H1 (cell line): Measurements from ENCODE around the gene VPS9D1. TPM values are rescaled to one million over a fixed set of nuclear protein-coding genes. Genes with fewer than 3 reads are reported as not detected.

ENCODE experiments used
- CTCF ChIA-PET: fragments of 300-600 bp; sonication (Branson Sonifier 250); formaldehyde crosslinking; loops from one replicate; lab custom pipeline; 2021; ENCODE audit not compliant: partially characterized antibody; lab: Charles Lee
- POLR2A ChIA-PET: fragments of 300-600 bp; sonication (Branson Sonifier 250); formaldehyde crosslinking; loops from one replicate; lab custom pipeline; 2021; ENCODE audit warnings: inconsistent platforms; ENCODE audit not compliant: partially characterized antibody; lab: Charles Lee
- DNase-seq, 2 experiments: peaks; one replicate each; pipeline versions ENCODE4 v3.0.0 to v3.0.0-alpha.2; 2010 to 2022; ENCODE audit warnings: low spot score in 2 of 2, low read depth in 1 of 2, mixed read lengths in 1 of 2
- FAIRE-seq: peaks from 2 replicates; lab custom pipeline; 2011; peaks lifted over from hg19 to GRCh38; lab: Jason Lieb, UNC
- H2AFZ ChIP-seq: 2 replicates; pipeline ENCODE4 v1.8.1; 2012; ENCODE audit warnings: low read length, inconsistent platforms
- H2AK5ac ChIP-seq: 2 replicates; pipeline ENCODE4 v1.6.1; 2013; ENCODE audit warnings: low read depth, low read length
- H2BK120ac ChIP-seq: replicated peaks from 2 replicates; pipeline ENCODE3; 2013; ENCODE audit warnings: low read depth, low read length, inconsistent platforms
- H2BK12ac ChIP-seq: 2 replicates; pipeline ENCODE4 v1.6.1; 2013; ENCODE audit warnings: low read depth, low read length
- H2BK15ac ChIP-seq: 2 replicates; pipeline ENCODE4 v1.6.1; 2013; ENCODE audit warnings: low read length
- H2BK20ac ChIP-seq: 2 replicates; pipeline ENCODE4 v1.6.1; 2013; ENCODE audit warnings: low read length
- H2BK5ac ChIP-seq: 2 replicates; pipeline ENCODE4 v1.6.1; 2013; ENCODE audit warnings: low read depth, low read length
- H3K14ac ChIP-seq: 2 replicates; pipeline ENCODE4 v1.6.1; 2013; ENCODE audit warnings: inconsistent platforms; ENCODE audit not compliant: insufficient read length
- H3K18ac ChIP-seq: 2 replicates; pipeline ENCODE4 v1.6.1; 2013; ENCODE audit warnings: low read length; ENCODE audit errors: extremely low read depth
- H3K23ac ChIP-seq: 2 replicates; pipeline ENCODE4 v1.6.1; 2013; ENCODE audit warnings: inconsistent platforms; ENCODE audit not compliant: insufficient read length
- H3K23me2 ChIP-seq: 2 replicates; pipeline ENCODE4 v1.6.1; 2013; ENCODE audit warnings: low read depth, low read length
- H3K27ac ChIP-seq: 2 replicates; pipeline ENCODE4 v1.6.1; 2011; ENCODE audit warnings: low read depth, low read length, inconsistent platforms
- H3K27me3 ChIP-seq, 4 experiments: replicated peaks in 1 of 4; 1 replicate in 1 of 4; 2 replicates in 3 of 4; pipeline versions ENCODE4 v1.6.1 to v1.8.1; 2011 to 2013; ENCODE audit warnings: low read length in 3 of 4, mild to moderate bottlenecking in 3 of 4, inconsistent platforms in 2 of 4, mixed read lengths in 2 of 4, moderate library complexity in 1 of 4; ENCODE audit not compliant: control insufficient read depth in 3 of 4, insufficient read depth in 3 of 4; ENCODE audit errors: extremely low read depth in 1 of 4
- H3K36me3 ChIP-seq, 4 experiments: 2 replicates each; pipeline versions ENCODE4 v1.6.1 to v1.8.1; 2011 to 2013; ENCODE audit warnings: mild to moderate bottlenecking in 4 of 4, low read length in 3 of 4, moderate library complexity in 2 of 4, control low read depth in 1 of 4, inconsistent platforms in 1 of 4; ENCODE audit not compliant: insufficient read depth in 4 of 4, control insufficient read depth in 2 of 4
- H3K4ac ChIP-seq: replicated peaks from 2 replicates; pipeline ENCODE3; 2013; ENCODE audit warnings: low read length, low read depth, mixed read lengths, inconsistent platforms; ENCODE audit not compliant: insufficient read length
- H3K4me1 ChIP-seq, 4 experiments: replicated peaks in 1 of 4; 1 replicate in 1 of 4; 2 replicates in 3 of 4; pipeline versions ENCODE4 v1.6.1 to v1.8.1; 2011 to 2013; ENCODE audit warnings: low read length in 3 of 4, inconsistent platforms in 2 of 4, mixed read lengths in 1 of 4; ENCODE audit not compliant: insufficient read depth in 4 of 4, control insufficient read depth in 3 of 4
- H3K4me2 ChIP-seq, 2 experiments: 2 replicates each; pipeline versions ENCODE4 v1.6.1 to v1.8.1; 2011 to 2013; ENCODE audit warnings: low read depth in 2 of 2, low read length in 2 of 2, control low read depth in 1 of 2, inconsistent platforms in 1 of 2, mild to moderate bottlenecking in 1 of 2; ENCODE audit not compliant: insufficient read depth in 1 of 2
- H3K4me3 ChIP-seq, 4 experiments: fragments of 200-600, 300-600 bp in 1 of 4; sonication (generic), shearing (Covaris generic), sonication (Bioruptor Twin) in 1 of 4; 2 replicates each; pipeline versions ENCODE4 v1.5.1 to v1.8.1; 2011 to 2016; ENCODE audit warnings: low read length in 4 of 4, low read depth in 3 of 4, control low read depth in 2 of 4, inconsistent platforms in 2 of 4, mild to moderate bottlenecking in 2 of 4, mixed read lengths in 1 of 4, moderate library complexity in 1 of 4; ENCODE audit not compliant: insufficient read depth in 2 of 4; ENCODE audit errors: extremely low read depth in 1 of 4
- H3K56ac ChIP-seq: replicated peaks from 2 replicates; pipeline ENCODE3; 2013; ENCODE audit warnings: low read depth, mild to moderate bottlenecking, mixed read lengths, low read length, inconsistent platforms; ENCODE audit not compliant: insufficient read length
- H3K79me1 ChIP-seq: 2 replicates; pipeline ENCODE4 v1.6.1; 2013; ENCODE audit warnings: low read depth, low read length, control low read depth
- H3K79me2 ChIP-seq, 2 experiments: 2 replicates each; pipeline versions ENCODE4 v1.6.1 to v1.8.1; 2012 to 2013; ENCODE audit warnings: low read length in 2 of 2, mild to moderate bottlenecking in 2 of 2, inconsistent platforms in 1 of 2; ENCODE audit not compliant: insufficient read depth in 2 of 2, control insufficient read depth in 1 of 2
- H3K9ac ChIP-seq, 4 experiments: replicated peaks in 1 of 4; 1 replicate in 1 of 4; 2 replicates in 3 of 4; pipeline versions ENCODE4 v1.6.1 to v1.8.1; 2011 to 2013; ENCODE audit warnings: low read depth in 3 of 4, low read length in 3 of 4, control low read depth in 2 of 4, mild to moderate bottlenecking in 2 of 4, moderate library complexity in 2 of 4, inconsistent platforms in 1 of 4; ENCODE audit errors: extremely low read depth in 1 of 4
- H3K9me3 ChIP-seq, 2 experiments: 2 replicates each; pipeline versions ENCODE4 v1.6.1 to v1.8.1; 2012 to 2013; ENCODE audit warnings: mild to moderate bottlenecking in 2 of 2, moderate library complexity in 2 of 2, control low read depth in 1 of 2, inconsistent platforms in 1 of 2, low read depth in 1 of 2, low read length in 1 of 2, mixed read lengths in 1 of 2; ENCODE audit not compliant: insufficient read depth in 2 of 2
- H4K20me1 ChIP-seq, 2 experiments: replicated peaks in 1 of 2; 2 replicates each; pipeline versions ENCODE3 to v1.8.1; 2011 to 2013; ENCODE audit warnings: inconsistent platforms in 2 of 2, low read length in 2 of 2, mild to moderate bottlenecking in 1 of 2; ENCODE audit not compliant: insufficient read depth in 2 of 2, control insufficient read depth in 1 of 2
- H4K5ac ChIP-seq: 2 replicates; pipeline ENCODE4 v1.6.1; 2013; ENCODE audit warnings: low read length, low read depth, mixed read lengths, inconsistent platforms; ENCODE audit not compliant: insufficient read length
- H4K8ac ChIP-seq: 2 replicates; pipeline ENCODE4 v1.8.0; 2013; ENCODE audit warnings: mild to moderate bottlenecking, moderate library complexity, low read length, inconsistent platforms; ENCODE audit not compliant: insufficient read depth; ENCODE audit errors: extremely low read depth
- H4K91ac ChIP-seq: replicated peaks from 2 replicates; pipeline ENCODE3; 2013; ENCODE audit warnings: low read length, mixed read lengths, inconsistent platforms; ENCODE audit not compliant: insufficient read length
- CBX5 ChIP-seq: fragments of 300-800, 300-1000 bp; sonication (generic); IDR thresholded peaks from 2 replicates; pipeline ENCODE4 v1.7.1; 2016; ENCODE audit warnings: antibody characterized with exemption, low read length, low read depth
- KDM4A ChIP-seq: IDR thresholded peaks from one replicate; pipeline ENCODE4 v1.7.1; 2012; ENCODE audit warnings: low read depth, mild to moderate bottlenecking, moderate library complexity, low read length, inconsistent platforms; ENCODE audit not compliant: severe bottlenecking
- PHF8 ChIP-seq: fragments of 200-600 bp; sonication (generic); conservative IDR thresholded peaks from 2 replicates; pipeline ENCODE4 v1.7.1; 2012; ENCODE audit warnings: low read depth, mild to moderate bottlenecking, inconsistent platforms, low read length, moderate library complexity
- POLR2AphosphoS5 ChIP-seq: IDR thresholded peaks from 2 replicates; pipeline ENCODE4 v1.6.1; 2011; ENCODE audit warnings: low read depth, low read length
- POU5F1 ChIP-seq: IDR thresholded peaks from 2 replicates; pipeline ENCODE4 v1.6.1; 2011; ENCODE audit warnings: low read depth, mild to moderate bottlenecking, low read length, moderate library complexity
- SIN3A ChIP-seq, 2 experiments: IDR thresholded peaks in 1 of 2; conservative IDR thresholded peaks in 1 of 2; 2 replicates each; pipeline ENCODE4 v1.6.1; 2011 to 2012; ENCODE audit warnings: low read length in 2 of 2, improper control_type of control experiment in 1 of 2, low read depth in 1 of 2, mild to moderate bottlenecking in 1 of 2
- SRF ChIP-seq: IDR thresholded peaks from 2 replicates; pipeline ENCODE4 v1.6.1; 2011; ENCODE audit warnings: mild to moderate bottlenecking, low read depth, low read length, moderate library complexity
- WGBS, 2 experiments: shearing (Covaris generic) in 1 of 2; methylation state at CpG; one replicate each; pipeline versions ENCODE4 v1.1.6 to v1.1.7; 2013 to 2015; ENCODE audit warnings: low lambda C conversion rate in 2 of 2, mixed read lengths in 2 of 2, inconsistent platforms in 1 of 2, low coverage in 1 of 2, missing lambda C conversion rate in 1 of 2; ENCODE audit not compliant: insufficient replicate concordance in 2 of 2, insufficient coverage in 1 of 2, insufficient read length in 1 of 2; ENCODE audit errors: extremely low coverage in 1 of 2, missing lambda C conversion rate in 1 of 2; 5-methylcytosine and 5-hydroxymethylcytosine counted together
- polyA plus RNA-seq, 7 experiments: library from polyadenylated mRNA; depleted of rRNA in 3 of 7; stranded (reverse) in 5 of 7; unstranded in 2 of 7; fragments of >200 nt in 5 of 7; fragments of 200-250 nt in 2 of 7; gene quantifications; 1 replicate in 5 of 7; 2 replicates in 1 of 7; 4 replicates in 1 of 7; pipeline versions ENCODE4 v1.2.1 to v1.2.3, GENCODE V29; 2011 to 2013; ENCODE audit warnings: missing spikeins in 2 of 7, mixed read lengths in 2 of 7
- total RNA-seq: library from RNA; stranded (reverse); fragmentation: NEBNext Ultra II Directional; extraction: Animal tissue kit (Norgen Biotek cat#: 25700); gene quantifications from 2 replicates; pipeline ENCODE4 v1.2.1, GENCODE V29; 2021

Gene VPS9D1
- total and polyA plus RNA-seq, 2 of the 8 experiments (the other 6 are each of a cell fraction or from before 2014, with no cell fraction given) = 2.9 to 5.4 TPM

- Histone ChIP-seq H3K23ac (no peak overlapping the region), H3K4ac (peak overlapping the region; percentile 65), H2BK120ac (no peak overlapping the region), H3K14ac (no peak overlapping the region), H2BK20ac (no peak overlapping the region), H4K5ac (no peak overlapping the region), H3K9me3 (no peaks in the 10 kb centered on the region), H4K8ac (no peak overlapping the region; the same call in 1 of the 2 replicates), H3K4me2 (peak overlapping the region; percentile 67 to 96), H2AFZ (no peak overlapping the region), H3K79me2 (no peaks in the 10 kb centered on the region), H2AK5ac (no peak overlapping the region), H3K56ac (no peak overlapping the region), H2BK15ac (peak overlapping the region; percentile 88; the same call in 1 of the 2 replicates), H3K36me3 (peaks cover 0 to 15% (median under 1%) of the 10 kb centered on the region in 4 experiments; a peak in 3 of 8 replicates), H2BK5ac (peak overlapping the region; percentile 60; the same call in 1 of the 2 replicates), H3K9ac (peak overlapping the region in 2 of 4 experiments; percentile 65 to 68; a peak in 2 of 7 replicates), H3K18ac (peak overlapping the region; percentile 78), H3K79me1 (no peaks in the 10 kb centered on the region), H3K27ac (peak overlapping the region; percentile 28; the same call in 1 of the 2 replicates), H4K91ac (no peak overlapping the region), H4K20me1 (peaks cover 0 to 23% of the 10 kb centered on the region in 2 experiments), H3K4me3 (peak overlapping the region; percentile 49 to 78 (median 74)), H3K23me2 (peaks cover 13% of the 10 kb centered on the region; the same call in 1 of the 2 replicates), H3K27me3 (peaks cover 0 to 9% (median 2%) of the 10 kb centered on the region in 4 experiments; a peak in 3 of 7 replicates), H3K4me1 (peaks cover 0 to 11% (median 5%) of the 10 kb centered on the region in 4 experiments; a peak in 5 of 7 replicates), H2BK12ac (no peak overlapping the region)
- POLR2A ChIA-PET = interaction anchor here (0.6 to 5.3 kb wide), 24 partner anchors 8 to 211 kb away, joined by 3 to 59 read pairs (median 3); partner anchors contain the start of genes CDK10, CHMP1A, CPNE7 and FANCA
- CTCF ChIA-PET = interaction anchor here (0.7 to 3.7 kb wide), 19 partner anchors 11 to 225 kb away, joined by 3 to 36 read pairs (median 5); partner anchors contain the start of gene CPNE7
- WGBS, 2 experiments = 6% methylated on average over 30 of the region's 30 CpGs; no CpG with 5 or more reads in 1 of the 2 experiments
- DNase-seq (peak; percentile 98), FAIRE-seq (no peak)
- TF ChIP-seq PHF8 (no peak), SRF (no peak), KDM4A (peak; percentile 4), CBX5 (no peak), POLR2AphosphoS5 (peak; percentile 73), SIN3A (conservative IDR thresholded peaks at IDR 0.05 in 1 of 2, IDR thresholded peaks at IDR 0.05 in 1 of 2; ENCODE audit: low read depth in 1 of 2, low read length in 2 of 2) (peak; percentile 87 to 97; a peak in 3 of 4 replicates), POU5F1 (no peak)
Observed at GRCh38 chr16:89700100-89700648, 20.5 kb downstream of the VPS9D1 start.
